GM21390 (cell line): ENCODE measurements around the gene EMP2.

Source experiments
- ATAC-seq: cut with Tn5 transposase; IDR thresholded peaks from one replicate; pipeline ENCODE4 v1.9.1; 2021; ENCODE audit not compliant: unreplicated experiment

Gene EMP2

GRCh38 chr16:10493276-10493675 lies 87.1 kb downstream of the EMP2 start:
- no peak for ATAC-seq

GRCh38 chr16:10490141-10490540 lies 90.3 kb downstream of the EMP2 start:
- no peak for ATAC-seq

- no peak for ATAC-seq
Observed at GRCh38 chr16:10485698-10486382, 94.6 kb downstream of the EMP2 start.

- no peak for ATAC-seq
Observed at GRCh38 chr16:10485159-10485558, 95.2 kb downstream of the EMP2 start.

GRCh38 chr16:10480151-10480550 lies 100.2 kb downstream of the EMP2 start:
- no peak for ATAC-seq
